HG02938 (cell line): Measurements from ENCODE around the gene STXBP4.

ENCODE experiments used
- ATAC-seq: cut with Tn5 transposase; IDR thresholded peaks from one replicate; pipeline ENCODE4 v1.9.1; 2021; ENCODE audit warnings: mild to moderate bottlenecking, moderate library complexity; ENCODE audit not compliant: unreplicated experiment

STXBP4 gene

GRCh38 chr17:55166506-55166905, 197.9 kb downstream of the STXBP4 start:
- no peak for ATAC-seq

- ATAC-seq, result no peak
Observed at GRCh38 chr17:55167024-55167725, 198.6 kb downstream of the STXBP4 start.

- ATAC-seq, result peak; percentile 92
Observed at GRCh38 chr17:55168958-55169687, 200.6 kb downstream of the STXBP4 start.

GRCh38 chr17:55171634-55172328, 203.2 kb downstream of the STXBP4 start:
- no peak for ATAC-seq

- no peak for ATAC-seq
Observed at GRCh38 chr17:55172612-55173011, 204.0 kb downstream of the STXBP4 start.

GRCh38 chr17:55174133-55174532, 205.6 kb downstream of the STXBP4 start:
- ATAC-seq, result no peak

GRCh38 chr17:55175788-55176427, 207.3 kb downstream of the STXBP4 start:
- ATAC-seq, result no peak

GRCh38 chr17:55177159-55177854, 208.7 kb downstream of the STXBP4 start:
- no peak for ATAC-seq

GRCh38 chr17:55177855-55178217, 209.3 kb downstream of the STXBP4 start:
- no peak for ATAC-seq

GRCh38 chr17:55186937-55187770, 218.6 kb downstream of the STXBP4 start:
- no peak for ATAC-seq

GRCh38 chr17:55190748-55191147, 222.2 kb downstream of the STXBP4 start:
- no peak for ATAC-seq

GRCh38 chr17:55198690-55199370, 230.3 kb downstream of the STXBP4 start:
- no peak for ATAC-seq

- ATAC-seq, result no peak
Observed at GRCh38 chr17:55200904-55201303, 232.3 kb downstream of the STXBP4 start.

- no peak for ATAC-seq
Observed at GRCh38 chr17:55201308-55201932, 232.9 kb downstream of the STXBP4 start.

GRCh38 chr17:55202896-55203295, 234.3 kb downstream of the STXBP4 start:
- ATAC-seq, result no peak

GRCh38 chr17:55208078-55208812, 239.7 kb downstream of the STXBP4 start:
- ATAC-seq, result no peak

GRCh38 chr17:55210292-55210691, 241.7 kb downstream of the STXBP4 start:
- no peak for ATAC-seq

GRCh38 chr17:55212880-55213279, 244.3 kb downstream of the STXBP4 start:
- no peak for ATAC-seq
